Posterior vena cava (tissue), 2 donors: Measurements from ENCODE around the gene ARHGAP28. TPM values are rescaled to one million over a fixed set of nuclear protein-coding genes. Genes with fewer than 3 reads are reported as not detected.

Experiments used
- DNase-seq: peaks from one replicate; pipeline ENCODE4 v3.0.0-alpha.2; 2020; ENCODE audit warnings: low spot score
- intact Hi-C, 2 donors: fragments of 100-400 bp; cut with DNase I; formaldehyde crosslinking; loops; one replicate each; pipeline versions ENCODE4 v1.14.1 to v1.14.2; 2022 to 2023
- total RNA-seq, 2 donors: library from RNA; stranded (reverse); fragmentation: NEBNext Ultra II Directional; extraction: Animal tissue kit (Norgen Biotek cat#: 25700); gene quantifications; one replicate each; pipeline ENCODE4 v1.2.1, GENCODE V29; 2021
- donor health status: DM: yes; HTN: yes; CAD: no.
- donor health status: DM: yes; HTN: yes; CAD: no.

ARHGAP28 gene
- total RNA-seq, 2 donors from 2014 or later, result 15.6 to 26.2 TPM

- DNase-seq, result no peak
- intact Hi-C loops, result loop anchor here in 1 of 2 donors (5.0 to 10.0 kb wide), 3 partner anchors 54 to 186 kb away; no protein-coding TSS in a partner anchor
Observed at GRCh38 chr18:6730416-6731221, 1.1 kb downstream of the ARHGAP28 start.

GRCh38 chr18:6731222-6731596, 1.7 kb downstream of the ARHGAP28 start:
- no peak for DNase-seq
- intact Hi-C loops, result loop anchor here in 1 of 2 donors (5.0 to 10.0 kb wide), 3 partner anchors 54 to 186 kb away; no protein-coding TSS in a partner anchor

GRCh38 chr18:6732952-6733351, 3.4 kb downstream of the ARHGAP28 start:
- no peak for DNase-seq
- intact Hi-C loops, result loop anchor here in 1 of 2 donors (5.0 to 10.0 kb wide), 3 partner anchors 52 to 188 kb away; no protein-coding TSS in a partner anchor

GRCh38 chr18:6733758-6734157, 4.2 kb downstream of the ARHGAP28 start:
- DNase-seq, result no peak
- intact Hi-C loops, result loop anchor here in 1 of 2 donors (5.0 to 10.0 kb wide), 3 partner anchors 51 to 189 kb away; no protein-coding TSS in a partner anchor

- intact Hi-C loops, result loop anchor here in 1 of 2 donors (5.0 to 10.0 kb wide), 3 partner anchors 50 to 190 kb away; no protein-coding TSS in a partner anchor
Observed at GRCh38 chr18:6734726-6735430, 5.4 kb downstream of the ARHGAP28 start.

GRCh38 chr18:6737833-6738232, 8.3 kb downstream of the ARHGAP28 start:
- no peak for DNase-seq
- intact Hi-C loops, result loop anchor here in 1 of 2 donors (10.0 kb wide), 2 partner anchors 47 to 193 kb away; no protein-coding TSS in a partner anchor

More at GRCh38 chr18:6734726-6735430, 5.4 kb downstream of the ARHGAP28 start:
- DNase-seq, result no peak

GRCh38 chr18:6738622-6739021, 9.1 kb downstream of the ARHGAP28 start:
- no peak for DNase-seq
- intact Hi-C loops, result loop anchor here in 1 of 2 donors (10.0 kb wide), 2 partner anchors 46 to 194 kb away; no protein-coding TSS in a partner anchor

- intact Hi-C loops, result no loop called here
- DNase-seq, result no peak
Observed at GRCh38 chr18:6741232-6741663, 11.7 kb downstream of the ARHGAP28 start.

GRCh38 chr18:6741786-6742185, 12.3 kb downstream of the ARHGAP28 start:
- DNase-seq, result no peak
- intact Hi-C loops, result no loop called here

GRCh38 chr18:6743999-6744398, 14.5 kb downstream of the ARHGAP28 start:
- DNase-seq, result no peak
- intact Hi-C loops, result no loop called here

- intact Hi-C loops, result no loop called here
Observed at GRCh38 chr18:6744816-6745455, 15.4 kb downstream of the ARHGAP28 start.

GRCh38 chr18:6745504-6746031, 16.1 kb downstream of the ARHGAP28 start:
- intact Hi-C loops, result no loop called here
- DNase-seq, result no peak

More at GRCh38 chr18:6744816-6745455, 15.4 kb downstream of the ARHGAP28 start:
- no peak for DNase-seq

GRCh38 chr18:6746386-6746960, 17.0 kb downstream of the ARHGAP28 start:
- no peak for DNase-seq
- intact Hi-C loops, result no loop called here

GRCh38 chr18:6747646-6748045, 18.1 kb downstream of the ARHGAP28 start:
- intact Hi-C loops, result no loop called here
- no peak for DNase-seq

- intact Hi-C loops, result no loop called here
- no peak for DNase-seq
Observed at GRCh38 chr18:6748241-6748640, 18.7 kb downstream of the ARHGAP28 start.

- intact Hi-C loops, result no loop called here
- DNase-seq, result no peak
Observed at GRCh38 chr18:6750411-6750810, 20.9 kb downstream of the ARHGAP28 start.

- intact Hi-C loops, result no loop called here
- no peak for DNase-seq
Observed at GRCh38 chr18:6751222-6751621, 21.7 kb downstream of the ARHGAP28 start.

GRCh38 chr18:6752202-6752860, 22.8 kb downstream of the ARHGAP28 start:
- DNase-seq, result no peak
- intact Hi-C loops, result no loop called here
